C4-2B (cell line): ENCODE measurements around the gene IGFN1.

Experiments used
- CTCF ChIP-seq: fragments of 450-650 bp; conservative IDR thresholded peaks from 2 replicates; pipeline ENCODE4 v1.5.1; 2017; ENCODE audit warnings: mild to moderate bottlenecking
- ZFX ChIP-seq: fragments of 450-650 bp; IDR thresholded peaks from 2 replicates; pipeline ENCODE4 v1.6.1; 2017

DNA sequence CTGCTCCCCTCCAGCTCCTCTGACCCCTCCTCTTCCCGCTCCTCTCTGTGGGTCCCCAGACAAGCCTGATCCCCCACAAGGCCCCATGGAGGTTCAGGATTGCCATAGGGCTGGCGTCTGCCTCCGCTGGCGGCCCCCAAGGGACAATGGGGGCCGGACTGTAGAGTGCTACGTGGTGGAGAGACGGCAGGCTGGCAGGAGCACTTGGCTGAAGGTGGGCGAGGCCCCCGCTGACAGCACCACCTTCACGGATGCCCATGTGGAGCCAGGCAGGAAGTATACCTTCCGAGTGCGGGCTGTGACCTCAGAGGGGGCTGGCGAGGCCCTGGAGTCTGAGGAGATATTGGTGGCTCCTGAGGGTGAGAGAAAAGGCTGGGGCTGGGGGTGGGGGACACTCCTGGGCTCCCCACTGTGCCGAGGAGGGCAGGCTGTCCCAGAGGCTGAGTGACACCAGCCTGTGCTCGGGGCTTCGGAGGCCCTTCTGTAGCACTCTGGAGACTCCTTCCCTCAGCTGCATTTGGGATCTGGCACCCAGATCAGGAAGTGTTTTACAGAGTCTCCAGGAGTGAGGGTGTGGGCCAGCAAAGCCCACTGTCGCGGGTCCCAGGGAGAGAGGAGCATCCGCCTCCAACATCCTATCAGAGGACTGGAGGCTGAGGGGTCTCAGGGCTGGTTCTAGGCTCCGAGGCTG, 25.9 kb downstream of the IGFN1 start:
- TF ChIP-seq CTCF: no peak
- TF ChIP-seq ZFX: no peak
